ENCODE data around the gene ALG12.
"Not testable (repeated sequence)": the region's sequence is repeated elsewhere in the genome, so short reads cannot be mapped to it uniquely, and the experiment has no call there.

The ALG12 gene

GRCh38 chr22:49862496-49862776, 55.8 kb downstream of the ALG12 start:
- no peak for DNase-seq

- no peak for DNase-seq
Observed at GRCh38 chr22:49861642-49862495, 56.4 kb downstream of the ALG12 start.

GRCh38 chr22:49858827-49859226, 59.4 kb downstream of the ALG12 start:
- no peak for DNase-seq

GRCh38 chr22:49856766-49857618, 61.2 kb downstream of the ALG12 start:
- no peak for DNase-seq

- DNase-seq, result no peak
Observed at GRCh38 chr22:49856343-49856742, 61.9 kb downstream of the ALG12 start.

GRCh38 chr22:49855251-49855911, 62.9 kb downstream of the ALG12 start:
- no peak for DNase-seq

GRCh38 chr22:49853981-49854831, 64.0 kb downstream of the ALG12 start:
- no peak for DNase-seq

- DNase-seq, result peak; percentile 93
Observed at GRCh38 chr22:49852898-49853894, 65.0 kb downstream of the ALG12 start, which contains the start of gene ZBED4. TSS of gene ZBED4 (plus strand) at chr22:49853844. CDS start at chr22:49883663, 29,819 bp downstream.

- not testable (repeated sequence) for DNase-seq
Observed at GRCh38 chr22:49852568-49852897, 65.7 kb downstream of the ALG12 start.

GRCh38 chr22:49850959-49851802, 67.1 kb downstream of the ALG12 start:
- no peak for DNase-seq
